Ishikawa (cell line): Measurements from ENCODE around the gene SPOCK1.

Source experiments
- CEBPB ChIP-seq: IDR thresholded peaks from 2 replicates; pipeline ENCODE4 v1.6.1; 2012
- CREB1 ChIP-seq: IDR thresholded peaks from 2 replicates; pipeline ENCODE4 v1.6.1; 2012; ENCODE audit warnings: low read depth
- EGR1 ChIP-seq: IDR thresholded peaks from 2 replicates; pipeline ENCODE4 v1.6.1; 2012
- EP300 ChIP-seq: IDR thresholded peaks from 2 replicates; pipeline ENCODE4 v1.6.1; 2012; ENCODE audit warnings: borderline replicate concordance
- FOXM1 ChIP-seq: IDR thresholded peaks from 2 replicates; pipeline ENCODE4 v1.6.1; 2012; ENCODE audit warnings: low read depth, borderline replicate concordance
- MAX ChIP-seq: IDR thresholded peaks from 2 replicates; pipeline ENCODE4 v1.6.1; 2012
- NFIC ChIP-seq: IDR thresholded peaks from 2 replicates; pipeline ENCODE4 v1.6.1; 2012
- RAD21 ChIP-seq: IDR thresholded peaks from 2 replicates; pipeline ENCODE4 v1.6.1; 2012; ENCODE audit warnings: low read depth
- REST ChIP-seq: IDR thresholded peaks from 2 replicates; pipeline ENCODE4 v1.6.1; 2012; ENCODE audit warnings: low read depth, mild to moderate bottlenecking
- TAF1 ChIP-seq: IDR thresholded peaks from 2 replicates; pipeline ENCODE4 v1.6.1; 2012; ENCODE audit warnings: low read depth, mild to moderate bottlenecking
- TCF12 ChIP-seq: IDR thresholded peaks from 2 replicates; pipeline ENCODE4 v1.6.1; 2012; ENCODE audit warnings: low read depth
- TEAD4 ChIP-seq: IDR thresholded peaks from 2 replicates; pipeline ENCODE4 v1.6.1; 2012
- USF1 ChIP-seq: IDR thresholded peaks from 2 replicates; pipeline ENCODE4 v1.6.1; 2012
- YY1 ChIP-seq: IDR thresholded peaks from 2 replicates; pipeline ENCODE4 v1.6.1; 2012; ENCODE audit warnings: low read depth
- ZBTB7A ChIP-seq: IDR thresholded peaks from 2 replicates; pipeline ENCODE4 v1.6.1; 2012; ENCODE audit warnings: low read depth

SPOCK1 gene

GRCh38 chr5:137027758-137028157 lies 471.4 kb downstream of the SPOCK1 start:
- no peak for TF ChIP-seq FOXM1

GRCh38 chr5:137026296-137026695 lies 472.8 kb downstream of the SPOCK1 start:
- TF ChIP-seq MAX (no peak), ZBTB7A (no peak), YY1 (no peak), CREB1 (no peak), TEAD4 (no peak), EGR1 (no peak), RAD21 (no peak), FOXM1 (no peak), USF1 (no peak), NFIC (no peak)

- TF ChIP-seq YY1 (no peak), EP300 (no peak), TEAD4 (no peak)
These were observed 475.1 kb downstream of the SPOCK1 start for GRCh38 chr5:137024044-137024443.

- TF ChIP-seq TCF12 (no peak), TEAD4 (no peak), REST (no peak), MAX (no peak), TAF1 (no peak), YY1 (no peak), CEBPB (no peak), USF1 (no peak), RAD21 (no peak), CREB1 (no peak), NFIC (no peak), EP300 (no peak), ZBTB7A (no peak), EGR1 (no peak), FOXM1 (no peak)
These were observed 475.8 kb downstream of the SPOCK1 start for GRCh38 chr5:137023371-137023770.

- TF ChIP-seq NFIC (no peak), REST (no peak), YY1 (no peak), MAX (no peak), CREB1 (no peak), FOXM1 (no peak), EP300 (no peak), TCF12 (no peak), CEBPB (no peak), RAD21 (no peak), TEAD4 (no peak), TAF1 (no peak), EGR1 (no peak), ZBTB7A (no peak), USF1 (no peak)
These were observed 476.4 kb downstream of the SPOCK1 start for GRCh38 chr5:137022725-137023124.

- TF ChIP-seq REST = no peak
- TF ChIP-seq TAF1 = no peak
- TF ChIP-seq CREB1 = no peak
- TF ChIP-seq MAX = no peak
- no peak for TF ChIP-seq EP300
- no peak for TF ChIP-seq NFIC
- TF ChIP-seq ZBTB7A = no peak
- no peak for TF ChIP-seq YY1
- no peak for TF ChIP-seq EGR1
- TF ChIP-seq USF1 = no peak
- no peak for TF ChIP-seq TCF12
These were observed 477.1 kb downstream of the SPOCK1 start for GRCh38 chr5:137022043-137022442.
